ENCODE results near the gene INTS12. TPM values are rescaled to one million over a fixed set of nuclear protein-coding genes. Genes with fewer than 3 reads are reported as not detected.
A peak's percentile ranks its signal among the peaks of the same experiment; 100 is the strongest.

Gene INTS12
- total RNA-seq, 1 donor from 2014 or later = 18.7 TPM

DNA sequence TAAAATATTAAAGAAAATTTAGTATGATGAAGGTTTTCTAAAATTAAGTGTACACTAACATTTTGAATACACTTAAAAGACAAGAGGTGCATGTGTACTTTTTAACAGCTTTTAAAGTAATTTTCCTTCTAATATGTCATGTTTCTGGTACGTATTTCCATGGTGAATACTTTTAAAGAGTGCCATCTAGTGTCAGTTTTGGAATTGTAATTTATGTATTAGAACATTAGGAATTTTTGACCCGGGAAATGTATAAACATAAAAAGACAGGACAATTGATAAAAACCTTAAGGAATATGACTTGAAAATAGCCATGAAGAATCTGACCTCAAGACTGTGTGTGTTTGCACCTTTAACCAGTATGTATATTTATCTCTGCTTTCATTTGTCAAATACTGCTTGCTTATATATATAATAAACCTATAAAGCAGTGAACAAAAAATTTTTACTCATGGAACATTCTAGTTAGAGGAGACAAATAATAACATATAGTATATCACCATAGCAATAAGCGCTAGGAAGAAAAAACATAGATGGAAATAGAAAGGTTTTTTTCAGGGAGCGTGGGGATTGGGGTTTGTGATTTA, 7.3 kb upstream of the INTS12 start:
- H3K9me3 Mint-ChIP-seq (ENCODE audit: low read depth) = no peaks in the 10 kb centered on the region
- TF ChIP-seq, protein P1, sequence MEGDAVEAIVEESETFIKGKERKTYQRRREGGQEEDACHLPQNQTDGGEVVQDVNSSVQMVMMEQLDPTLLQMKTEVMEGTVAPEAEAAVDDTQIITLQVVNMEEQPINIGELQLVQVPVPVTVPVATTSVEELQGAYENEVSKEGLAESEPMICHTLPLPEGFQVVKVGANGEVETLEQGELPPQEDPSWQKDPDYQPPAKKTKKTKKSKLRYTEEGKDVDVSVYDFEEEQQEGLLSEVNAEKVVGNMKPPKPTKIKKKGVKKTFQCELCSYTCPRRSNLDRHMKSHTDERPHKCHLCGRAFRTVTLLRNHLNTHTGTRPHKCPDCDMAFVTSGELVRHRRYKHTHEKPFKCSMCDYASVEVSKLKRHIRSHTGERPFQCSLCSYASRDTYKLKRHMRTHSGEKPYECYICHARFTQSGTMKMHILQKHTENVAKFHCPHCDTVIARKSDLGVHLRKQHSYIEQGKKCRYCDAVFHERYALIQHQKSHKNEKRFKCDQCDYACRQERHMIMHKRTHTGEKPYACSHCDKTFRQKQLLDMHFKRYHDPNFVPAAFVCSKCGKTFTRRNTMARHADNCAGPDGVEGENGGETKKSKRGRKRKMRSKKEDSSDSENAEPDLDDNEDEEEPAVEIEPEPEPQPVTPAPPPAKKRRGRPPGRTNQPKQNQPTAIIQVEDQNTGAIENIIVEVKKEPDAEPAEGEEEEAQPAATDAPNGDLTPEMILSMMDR (IDR thresholded peaks at IDR 0.05; ENCODE audit: unreplicated experiment) = peak; percentile 63
- no peak overlapping the region for H3K4me3 Mint-ChIP-seq (ENCODE audit: low read depth)
- H3K4me1 Mint-ChIP-seq (ENCODE audit: low read depth) = peaks cover 17% of the 10 kb centered on the region
- H3K27ac Mint-ChIP-seq = no peak overlapping the region
- H3K27me3 Mint-ChIP-seq = no peaks in the 10 kb centered on the region
- H3K36me3 Mint-ChIP-seq (ENCODE audit: insufficient read depth) = no peaks in the 10 kb centered on the region
- DNase-seq (ENCODE audit: low spot score, unreplicated experiment) = no peak

- no peaks in the 10 kb centered on the region for H3K27me3 Mint-ChIP-seq
- no peak for DNase-seq (ENCODE audit: low spot score, unreplicated experiment)
- H3K27ac Mint-ChIP-seq = no peak overlapping the region
- H3K9me3 Mint-ChIP-seq (ENCODE audit: low read depth) = no peaks in the 10 kb centered on the region
- TF ChIP-seq, protein P1 (IDR thresholded peaks at IDR 0.05; ENCODE audit: unreplicated experiment) = no peak
- H3K4me3 Mint-ChIP-seq (ENCODE audit: low read depth) = no peak overlapping the region
- peaks cover 17% of the 10 kb centered on the region for H3K4me1 Mint-ChIP-seq (ENCODE audit: low read depth)
- no peaks in the 10 kb centered on the region for H3K36me3 Mint-ChIP-seq (ENCODE audit: insufficient read depth)
These were observed 6.4 kb upstream of the INTS12 start for GRCh38 chr4:105714932-105715331.

DNA sequence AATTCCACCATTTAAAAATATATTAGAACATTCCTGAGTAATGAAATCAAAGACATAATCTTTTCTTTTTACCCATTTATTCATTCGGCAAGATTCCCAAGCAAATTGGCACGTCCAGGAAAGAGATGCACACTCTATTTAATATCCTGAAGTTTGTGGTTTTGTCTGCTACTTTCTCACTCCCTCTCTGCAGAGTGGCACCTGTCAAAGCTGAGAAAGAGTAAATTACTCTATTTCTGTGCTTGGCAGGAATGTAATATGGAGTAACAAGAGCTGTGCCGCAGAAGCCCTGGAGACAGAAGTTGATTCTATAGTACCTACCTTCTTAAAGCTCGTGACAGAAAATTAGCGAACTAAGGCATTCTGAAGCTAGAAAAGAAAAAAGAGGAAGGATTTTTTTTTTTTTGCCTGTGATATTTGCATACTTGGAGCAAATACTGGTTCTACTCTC, 5.6 kb upstream of the INTS12 start:
- Mint-ChIP-seq H3K27me3 (no peaks in the 10 kb centered on the region), H3K9me3 (ENCODE audit: low read depth) (no peaks in the 10 kb centered on the region), H3K36me3 (ENCODE audit: insufficient read depth) (no peaks in the 10 kb centered on the region), H3K4me1 (ENCODE audit: low read depth) (peaks cover 24% of the 10 kb centered on the region), H3K27ac (no peak overlapping the region), H3K4me3 (ENCODE audit: low read depth) (no peak overlapping the region)
- TF ChIP-seq, protein P1 (IDR thresholded peaks at IDR 0.05; ENCODE audit: unreplicated experiment) = no peak
- no peak for DNase-seq (ENCODE audit: low spot score, unreplicated experiment)

- Mint-ChIP-seq H3K27ac (no peak overlapping the region), H3K27me3 (no peaks in the 10 kb centered on the region), H3K9me3 (ENCODE audit: low read depth) (no peaks in the 10 kb centered on the region), H3K4me1 (ENCODE audit: low read depth) (peaks cover 26% of the 10 kb centered on the region), H3K4me3 (ENCODE audit: low read depth) (no peak overlapping the region), H3K36me3 (ENCODE audit: insufficient read depth) (no peaks in the 10 kb centered on the region)
- TF ChIP-seq, protein P1 (IDR thresholded peaks at IDR 0.05; ENCODE audit: unreplicated experiment) = no peak
- DNase-seq (ENCODE audit: low spot score, unreplicated experiment) = no peak
These were observed 4.3 kb upstream of the INTS12 start for GRCh38 chr4:105712766-105713165.

DNA sequence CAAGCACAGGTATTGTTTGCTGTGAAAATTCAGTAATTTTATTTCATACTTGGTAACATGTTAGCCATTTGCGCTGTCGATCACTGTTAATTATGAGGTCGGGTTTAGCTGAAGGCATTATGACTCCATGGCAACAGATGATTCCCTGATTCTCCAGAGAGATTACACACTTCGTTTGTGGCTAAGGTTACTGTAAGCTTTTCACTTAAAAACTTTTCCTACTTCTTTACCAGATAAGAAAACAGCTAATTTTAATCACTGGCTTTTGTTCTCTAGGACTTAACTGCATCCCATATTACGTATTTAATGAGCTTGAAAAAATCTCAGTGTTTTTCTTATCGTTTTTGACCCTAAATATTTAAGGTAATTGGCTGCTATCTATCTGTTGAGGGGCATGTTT, 2.2 kb upstream of the INTS12 start:
- no peak overlapping the region for H3K27ac Mint-ChIP-seq
- no peak overlapping the region for H3K4me3 Mint-ChIP-seq (ENCODE audit: low read depth)
- no peak for DNase-seq (ENCODE audit: low spot score, unreplicated experiment)
- peaks cover 3% of the 10 kb centered on the region for H3K9me3 Mint-ChIP-seq (ENCODE audit: low read depth)
- H3K36me3 Mint-ChIP-seq (ENCODE audit: insufficient read depth) = peaks cover 3% of the 10 kb centered on the region
- H3K4me1 Mint-ChIP-seq (ENCODE audit: low read depth) = peaks cover 34% of the 10 kb centered on the region
- H3K27me3 Mint-ChIP-seq = no peaks in the 10 kb centered on the region
- TF ChIP-seq, protein P1 (IDR thresholded peaks at IDR 0.05; ENCODE audit: unreplicated experiment) = no peak
